ENCODE results near the gene SDK1. TPM values are rescaled to one million over a fixed set of nuclear protein-coding genes. Genes with fewer than 3 reads are reported as not detected.

SDK1 gene
- total RNA-seq, 1 donor from 2014 or later, result 0.34 TPM

DNA sequence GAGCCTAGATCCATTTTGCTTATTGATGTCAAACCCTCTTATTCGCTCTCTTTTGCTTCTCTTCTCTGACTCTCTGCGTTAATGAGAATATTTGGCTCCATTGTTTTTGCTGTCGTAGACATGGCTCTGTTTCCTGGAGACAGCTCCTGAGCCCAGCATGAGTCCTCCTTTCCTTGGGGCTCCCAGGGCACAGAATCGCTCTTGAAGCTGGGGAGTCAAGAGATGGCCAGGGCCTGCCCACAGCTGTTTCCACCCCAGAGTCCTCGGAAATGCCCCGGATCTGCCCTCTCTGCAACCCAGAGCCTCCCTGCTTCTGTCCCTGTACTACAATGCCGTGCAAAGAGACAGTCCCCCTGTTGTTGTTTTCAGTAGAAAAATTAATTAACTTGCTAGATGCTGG is 814.4 kb downstream of the SDK1 start:
- intact Hi-C loops (cut with micrococcal nuclease), result no loop called here

DNA sequence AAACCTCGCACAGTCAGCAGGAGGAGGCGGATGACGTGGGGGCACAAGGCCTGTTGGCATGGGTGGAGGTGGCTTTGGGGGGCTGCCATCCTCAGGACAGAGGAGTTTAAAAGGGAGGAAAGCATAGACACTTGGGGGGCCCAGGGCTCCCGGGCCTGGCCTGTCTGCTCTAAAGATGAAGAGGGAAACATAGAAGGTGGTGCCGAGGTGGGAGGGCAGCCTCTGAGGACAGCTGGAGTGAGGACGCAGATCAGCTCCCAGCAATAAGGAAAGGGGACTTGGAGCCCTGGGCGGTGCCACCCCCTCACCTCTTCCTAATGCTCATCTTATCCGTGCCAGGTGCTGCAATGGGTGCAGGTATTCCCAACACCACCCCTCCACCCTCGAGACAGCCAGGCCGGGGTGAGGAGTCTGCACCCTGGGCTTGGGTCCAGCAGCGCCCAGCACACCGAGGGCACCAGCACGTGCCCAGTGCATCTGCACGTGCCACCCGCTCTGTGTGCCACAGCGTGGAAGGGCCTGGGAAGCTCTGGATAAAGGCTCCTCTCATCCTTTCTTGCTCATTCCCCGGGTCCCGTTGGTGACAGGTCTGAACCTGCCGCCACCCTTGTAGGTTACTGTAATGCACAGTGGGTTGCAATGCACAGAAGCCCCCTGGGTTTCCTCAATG is 815.0 kb downstream of the SDK1 start:
- intact Hi-C loops (cut with micrococcal nuclease), result no loop called here

DNA sequence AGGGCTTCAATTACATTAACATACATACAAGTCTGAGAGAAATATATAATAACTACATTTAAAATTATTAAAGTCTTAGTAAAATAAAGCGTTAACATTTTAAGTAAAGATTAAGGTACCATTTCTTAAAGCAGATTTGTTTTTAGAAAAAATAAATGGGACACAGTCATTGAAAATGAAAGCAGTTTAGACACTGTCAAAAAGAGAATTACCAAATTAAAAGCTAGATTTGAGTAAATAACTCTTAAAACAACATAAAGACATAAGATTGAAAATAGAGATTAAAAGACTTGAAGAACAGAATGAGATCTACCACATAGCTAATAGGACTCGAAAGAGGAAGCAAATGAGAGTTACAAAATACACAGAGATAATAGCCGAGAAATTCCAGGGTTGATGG is 818.8 kb downstream of the SDK1 start:
- intact Hi-C loops (cut with micrococcal nuclease), result no loop called here

DNA sequence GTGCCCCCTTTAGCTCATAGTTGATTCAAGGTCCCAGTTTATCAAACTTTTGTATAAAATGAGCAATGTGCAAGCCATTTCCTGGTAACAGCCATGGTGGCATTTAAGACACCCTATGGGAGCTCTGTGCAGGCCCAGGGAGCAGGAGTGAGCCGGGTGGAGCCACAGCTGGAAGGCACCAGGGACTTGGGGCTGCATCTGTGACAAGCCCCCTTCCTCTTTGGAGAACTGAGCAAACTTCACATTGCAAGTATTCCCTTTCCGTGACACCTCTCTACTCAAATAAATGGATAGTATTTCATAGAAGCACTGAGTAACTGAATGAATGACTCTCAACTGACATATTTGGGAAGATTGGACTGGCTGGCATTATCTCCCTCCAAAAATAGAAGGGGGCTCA is 822.3 kb downstream of the SDK1 start:
- intact Hi-C loops (cut with micrococcal nuclease), result no loop called here

DNA sequence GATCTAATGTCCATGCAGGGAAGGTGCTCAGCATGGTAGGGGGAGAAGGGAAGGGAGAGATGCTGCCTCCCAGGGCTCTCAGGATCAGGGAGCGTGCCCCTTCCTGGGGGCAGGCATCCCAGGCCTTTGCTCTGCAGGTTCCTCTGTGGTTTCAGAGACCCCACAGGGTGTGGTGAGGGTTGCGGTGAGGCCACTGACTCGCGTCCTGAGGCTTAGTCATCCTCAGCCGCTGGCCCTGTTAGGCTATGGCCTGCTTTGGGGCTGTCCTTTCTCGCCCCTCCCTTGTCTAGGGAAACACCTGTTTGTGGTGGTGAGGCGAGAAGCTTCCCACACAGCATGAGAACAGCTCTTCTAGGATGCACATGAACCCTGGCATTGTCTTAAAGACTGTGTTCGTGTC is 822.8 kb downstream of the SDK1 start:
- intact Hi-C loops (cut with micrococcal nuclease), result no loop called here

DNA sequence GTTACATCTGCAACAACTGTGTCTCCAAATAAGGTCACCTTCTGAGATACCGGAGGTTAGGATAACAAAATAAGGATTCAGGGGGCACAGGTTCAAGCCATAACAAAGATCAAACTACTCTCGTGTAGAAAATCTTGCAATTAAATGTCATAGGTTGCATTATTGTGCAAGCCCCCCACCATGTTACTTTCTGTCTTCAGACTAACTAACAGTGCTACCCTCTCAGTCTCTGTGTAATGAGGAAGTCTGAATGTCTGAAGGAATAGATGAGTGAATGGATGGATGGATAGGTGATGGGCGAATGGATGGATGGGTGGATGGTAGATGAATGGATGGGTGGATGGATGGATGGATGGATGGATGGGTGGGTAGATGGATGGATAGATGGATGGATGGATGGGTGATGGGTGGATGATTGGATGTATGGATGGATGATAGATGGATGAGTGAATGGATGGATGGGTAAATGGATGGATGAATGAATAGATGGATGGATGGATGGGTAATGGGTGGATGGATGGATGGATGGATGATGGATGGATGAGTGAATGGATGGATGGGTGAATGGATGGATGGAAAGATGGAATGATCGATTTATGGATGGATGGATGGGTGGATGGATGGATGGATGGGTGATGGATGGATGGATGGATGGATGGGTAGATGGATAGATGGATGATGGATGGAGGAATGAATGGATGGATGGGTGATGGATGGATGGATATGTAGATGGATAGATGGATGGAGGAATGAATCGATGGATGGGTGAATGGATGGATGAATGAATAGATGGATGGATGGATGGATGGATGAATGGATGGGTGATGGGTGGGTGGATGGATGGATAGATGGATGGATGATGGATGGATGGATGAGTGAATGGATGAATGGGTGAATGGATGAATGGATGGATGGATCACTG is 823.8 kb downstream of the SDK1 start:
- intact Hi-C loops (cut with micrococcal nuclease), result no loop called here

DNA sequence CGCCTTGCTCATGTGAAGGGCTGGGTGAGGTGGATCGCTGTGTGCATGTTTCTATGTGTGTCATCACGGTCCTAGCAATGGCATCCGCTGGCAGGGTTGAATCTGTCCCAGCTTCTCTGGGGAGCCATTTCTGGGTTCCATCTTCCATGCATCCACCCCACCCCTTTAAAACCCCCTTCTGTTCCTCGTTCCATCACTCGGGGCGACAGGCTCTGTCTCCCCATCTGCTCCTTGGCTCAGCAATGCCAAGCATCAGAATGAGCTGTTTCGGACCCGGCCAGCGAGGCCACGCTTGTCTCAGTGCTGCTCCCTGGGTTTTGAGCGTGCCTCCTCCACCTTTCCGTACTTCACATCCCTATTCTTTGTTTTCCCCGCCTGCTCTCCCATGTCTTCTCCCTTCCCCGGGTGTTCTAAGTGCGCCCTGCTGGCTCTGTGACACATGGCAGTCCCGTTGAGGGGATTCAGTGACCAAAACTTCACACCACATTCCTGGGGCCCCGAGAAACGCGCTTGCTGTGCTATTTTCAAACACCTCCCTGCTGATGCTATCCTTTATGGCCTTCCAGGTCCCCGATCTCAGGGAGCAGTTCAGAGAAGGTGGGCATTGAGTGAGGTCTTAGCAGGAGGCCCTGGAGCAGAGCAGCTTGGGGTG is 827.0 kb downstream of the SDK1 start:
- intact Hi-C loops (cut with micrococcal nuclease), result no loop called here

DNA sequence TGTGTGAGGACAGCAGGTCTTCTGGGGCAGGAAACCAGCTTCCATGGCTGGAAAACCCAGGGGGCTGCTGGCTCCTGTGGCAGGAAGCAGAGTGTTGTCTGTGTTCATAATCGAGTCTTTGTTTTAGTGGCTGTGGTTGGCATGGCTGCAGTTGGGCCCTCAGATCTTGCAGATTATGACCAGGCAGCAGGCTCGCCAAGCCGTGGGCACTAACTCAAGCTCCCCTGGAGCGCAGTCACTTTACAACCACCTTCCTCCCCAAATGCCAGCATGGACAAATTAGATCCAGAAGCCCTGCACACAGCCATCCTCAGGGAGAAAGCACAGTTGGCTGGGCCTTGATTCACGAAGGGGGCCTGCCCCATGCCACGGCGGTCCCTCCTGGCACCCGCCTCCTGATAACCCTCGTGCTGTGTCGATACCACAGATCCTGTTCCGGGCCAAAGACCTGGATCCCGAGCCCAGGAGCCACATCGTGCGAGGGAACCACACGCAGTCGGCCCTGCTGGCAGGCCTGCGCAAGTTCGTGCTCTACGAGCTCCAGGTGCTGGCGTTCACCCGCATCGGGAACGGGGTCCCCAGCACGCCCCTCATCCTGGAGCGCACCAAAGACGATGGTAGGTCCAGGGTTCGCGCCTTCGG is 828.5 kb downstream of the SDK1 start:
- intact Hi-C loops (cut with micrococcal nuclease), result no loop called here

DNA sequence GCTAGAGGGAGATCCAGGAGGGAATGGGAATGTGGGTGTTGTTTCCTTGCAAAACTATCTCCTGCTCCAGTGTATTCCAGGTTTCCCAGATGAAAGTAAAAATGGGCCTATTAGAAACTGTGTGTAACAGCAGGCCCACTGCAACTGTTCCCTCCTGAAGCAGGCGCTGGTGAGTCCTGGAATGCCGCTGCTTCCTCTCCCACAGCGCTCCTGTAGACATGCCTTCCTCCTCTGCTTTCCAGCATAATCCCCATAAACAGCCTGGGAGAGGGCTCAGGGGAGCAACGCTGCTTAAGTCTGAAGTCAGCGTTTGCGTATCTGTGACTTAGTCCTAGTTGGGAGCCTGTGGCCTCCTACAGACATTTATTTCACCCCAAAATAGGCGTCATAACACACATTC is 830.0 kb downstream of the SDK1 start:
- intact Hi-C loops (cut with micrococcal nuclease), result no loop called here

DNA sequence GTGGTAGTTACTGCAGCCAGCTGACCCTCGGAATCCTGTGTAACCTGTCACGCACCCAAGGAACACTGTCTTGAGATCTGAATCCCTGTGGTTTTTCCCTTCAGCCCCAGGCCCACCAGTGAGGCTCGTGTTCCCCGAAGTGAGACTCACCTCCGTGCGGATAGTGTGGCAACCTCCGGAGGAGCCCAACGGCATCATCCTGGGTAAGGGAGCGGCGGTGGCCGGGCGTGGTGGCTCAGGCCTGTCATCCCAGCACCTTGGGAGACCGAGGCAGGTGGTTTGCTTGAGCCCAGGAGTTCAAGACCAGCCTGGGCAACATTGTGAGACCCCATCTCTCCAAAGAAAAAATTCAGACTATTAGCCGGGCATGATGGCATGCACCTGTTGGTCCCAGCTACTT is 831.2 kb downstream of the SDK1 start:
- intact Hi-C loops (cut with micrococcal nuclease), result no loop called here

DNA sequence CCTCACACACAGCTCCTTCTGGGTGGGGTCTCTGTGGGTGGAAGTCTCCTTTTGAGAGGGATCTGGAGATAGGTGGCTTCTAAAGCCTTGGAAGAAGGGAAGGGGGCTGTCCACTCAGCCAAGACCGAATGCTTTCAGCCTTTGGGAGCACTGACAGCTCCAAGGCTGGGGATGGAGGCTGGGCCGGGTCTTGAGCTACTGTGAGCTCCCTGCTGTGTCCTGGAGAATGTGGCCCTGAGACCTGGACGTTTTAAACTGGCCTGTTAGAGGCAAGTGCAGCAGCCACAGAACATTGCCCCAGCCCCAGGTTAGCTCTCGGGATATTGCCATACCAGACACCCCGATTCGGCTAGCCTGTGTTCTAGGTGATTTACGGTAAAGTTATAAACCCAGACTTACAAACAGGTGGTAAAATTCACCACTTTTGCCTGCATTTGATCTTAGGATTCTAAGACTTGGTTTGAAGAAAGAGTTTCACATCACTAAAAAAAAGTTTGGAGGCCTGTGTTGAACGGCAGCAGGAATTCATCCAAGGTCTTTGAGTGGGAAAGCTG is 832.5 kb downstream of the SDK1 start:
- intact Hi-C loops (cut with micrococcal nuclease), result no loop called here

DNA sequence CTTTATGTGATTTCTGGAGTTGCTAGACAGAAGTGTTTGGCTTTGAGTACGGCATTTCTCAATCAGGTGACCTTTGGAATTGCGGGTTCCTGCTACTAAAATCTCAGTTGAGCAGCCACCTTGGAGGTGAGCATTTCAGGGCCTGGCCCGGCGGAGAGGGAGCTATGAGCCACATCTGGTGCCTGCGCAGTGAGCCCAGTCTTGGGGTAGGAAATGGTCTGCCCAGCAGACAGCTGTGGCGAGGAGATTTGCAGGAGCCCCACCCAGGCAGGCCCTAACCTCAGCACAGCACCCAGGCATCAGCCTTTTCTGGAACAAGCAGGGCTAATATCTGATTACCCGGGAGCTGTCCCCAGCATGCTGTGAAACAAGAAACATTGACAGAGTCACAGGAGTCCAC is 833.2 kb downstream of the SDK1 start:
- intact Hi-C loops (cut with micrococcal nuclease), result no loop called here

DNA sequence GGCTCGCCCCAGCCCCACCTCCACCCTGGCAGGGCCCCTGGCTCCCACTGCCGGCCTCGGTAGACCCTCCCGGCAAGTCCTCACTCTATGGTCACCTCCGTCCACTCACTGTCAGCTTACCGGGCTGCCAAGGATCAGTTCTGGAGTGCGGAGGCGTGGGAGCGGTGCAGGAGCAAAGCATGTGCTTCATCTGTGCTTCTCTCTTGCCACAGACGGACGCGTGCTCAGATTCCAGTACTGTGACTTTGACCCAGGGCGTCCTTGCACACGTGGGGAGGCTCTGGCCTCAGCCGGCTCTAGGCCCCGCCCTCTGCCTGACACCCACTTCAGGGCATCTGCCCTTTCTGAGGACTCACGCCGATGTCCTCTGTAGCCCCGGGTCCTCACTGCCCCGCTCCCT is 833.6 kb downstream of the SDK1 start:
- intact Hi-C loops (cut with micrococcal nuclease), result no loop called here

DNA sequence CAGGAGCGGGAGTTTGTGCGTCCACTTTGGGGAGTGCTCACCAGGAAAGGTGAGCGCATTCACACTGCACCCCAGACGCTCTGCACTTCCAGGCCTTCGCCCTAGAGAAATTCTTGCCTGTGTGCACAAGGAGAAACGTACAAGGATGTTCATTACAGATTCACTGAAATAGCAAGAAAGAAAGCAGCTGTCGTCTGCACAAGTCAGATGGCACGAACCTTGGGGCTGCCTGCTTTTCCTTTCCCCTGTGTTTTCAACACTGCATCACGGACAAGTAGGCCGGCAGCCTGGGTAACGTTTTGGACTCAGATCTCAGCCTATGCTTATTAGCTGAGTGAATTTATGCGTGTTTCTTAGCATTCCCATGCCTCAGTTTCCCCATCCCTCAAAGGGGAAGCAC is 834.2 kb downstream of the SDK1 start:
- intact Hi-C loops (cut with micrococcal nuclease), result no loop called here

DNA sequence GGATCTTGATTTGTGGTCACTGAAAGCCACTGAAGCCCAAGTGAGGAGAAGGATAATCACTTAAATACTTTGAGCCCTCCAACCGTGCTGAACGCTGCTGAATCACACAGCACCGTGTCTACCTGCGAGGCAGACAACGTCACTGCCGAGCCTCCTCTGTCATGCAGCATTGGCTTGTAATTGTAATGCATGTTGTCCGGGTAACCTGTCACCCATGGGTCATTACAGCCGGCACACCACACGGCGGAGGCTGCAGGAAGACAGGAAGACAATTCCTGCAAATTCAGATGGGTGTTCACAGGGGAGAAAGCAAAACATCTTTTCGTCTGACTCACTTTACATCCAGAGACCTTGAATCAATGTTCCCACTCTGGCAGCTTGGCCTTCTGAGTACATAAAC is 835.0 kb downstream of the SDK1 start:
- intact Hi-C loops (cut with micrococcal nuclease), result no loop called here

DNA sequence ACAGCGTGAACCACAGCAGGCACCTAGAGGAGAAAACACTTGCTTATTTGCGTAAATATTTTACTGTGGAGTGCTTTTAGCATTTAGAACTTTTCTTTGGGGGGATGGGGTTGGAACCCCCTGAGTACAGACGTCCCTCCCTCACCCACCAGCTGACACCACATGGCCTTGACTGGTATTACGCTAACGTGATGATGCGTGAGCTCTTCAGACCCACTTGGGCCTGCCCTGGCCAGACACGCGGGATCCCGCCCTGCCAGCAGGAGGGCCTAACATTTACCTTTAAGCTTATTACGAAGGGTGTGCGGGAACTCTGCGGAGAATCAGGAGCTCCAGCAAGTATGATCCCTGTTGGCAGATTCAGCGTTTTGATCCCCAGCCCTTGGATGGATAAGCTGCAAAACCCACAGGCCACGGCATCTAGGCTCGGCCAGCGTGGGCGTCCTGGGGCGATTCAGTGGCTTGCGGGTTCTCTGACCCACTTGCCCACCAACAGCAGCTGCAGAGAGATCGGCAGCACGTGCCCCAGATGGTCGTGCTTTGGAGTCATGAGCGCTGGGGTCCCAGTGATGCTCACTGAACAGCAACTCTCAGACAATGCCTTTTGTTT is 835.6 kb downstream of the SDK1 start:
- intact Hi-C loops (cut with micrococcal nuclease), result no loop called here

DNA sequence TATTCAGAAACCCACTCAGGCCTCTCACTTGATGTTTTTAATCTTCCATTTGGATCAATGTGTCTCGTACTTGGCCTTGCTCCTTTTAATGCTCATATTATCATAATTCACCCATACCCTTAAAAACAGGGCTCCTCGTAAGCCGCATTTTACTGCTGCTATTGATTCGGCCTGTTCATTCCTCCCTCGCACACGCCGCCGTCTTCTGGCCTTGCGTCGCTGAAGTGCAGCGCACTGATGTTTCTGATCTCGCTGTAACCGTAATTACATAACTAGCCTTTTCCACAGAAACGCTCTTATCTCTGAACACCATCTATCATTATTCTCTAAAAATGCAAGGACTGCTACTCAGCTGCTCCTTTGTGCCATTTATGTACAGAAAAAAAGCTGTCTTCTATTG is 836.5 kb downstream of the SDK1 start:
- intact Hi-C loops (cut with micrococcal nuclease), result no loop called here

DNA sequence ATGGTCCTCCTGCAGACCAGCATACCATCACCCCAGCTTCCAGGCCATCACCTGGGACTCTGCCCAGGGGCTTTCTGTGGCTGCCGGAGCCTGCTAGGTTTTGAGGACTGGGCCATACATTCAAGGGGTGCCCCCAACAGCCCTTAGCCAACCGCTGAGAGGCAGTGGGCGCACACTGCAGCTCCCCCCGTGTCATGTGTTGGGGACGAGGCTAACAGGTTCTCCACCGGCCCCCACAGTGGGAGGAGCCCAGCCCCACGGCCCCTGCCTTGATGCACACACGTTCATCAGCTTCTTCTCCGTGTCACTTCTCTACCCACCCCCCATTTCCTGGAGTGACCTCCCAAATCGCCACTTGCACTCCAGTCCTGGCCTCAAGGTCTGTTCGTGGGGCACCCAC is 837.8 kb downstream of the SDK1 start:
- intact Hi-C loops (cut with micrococcal nuclease), result no loop called here

DNA sequence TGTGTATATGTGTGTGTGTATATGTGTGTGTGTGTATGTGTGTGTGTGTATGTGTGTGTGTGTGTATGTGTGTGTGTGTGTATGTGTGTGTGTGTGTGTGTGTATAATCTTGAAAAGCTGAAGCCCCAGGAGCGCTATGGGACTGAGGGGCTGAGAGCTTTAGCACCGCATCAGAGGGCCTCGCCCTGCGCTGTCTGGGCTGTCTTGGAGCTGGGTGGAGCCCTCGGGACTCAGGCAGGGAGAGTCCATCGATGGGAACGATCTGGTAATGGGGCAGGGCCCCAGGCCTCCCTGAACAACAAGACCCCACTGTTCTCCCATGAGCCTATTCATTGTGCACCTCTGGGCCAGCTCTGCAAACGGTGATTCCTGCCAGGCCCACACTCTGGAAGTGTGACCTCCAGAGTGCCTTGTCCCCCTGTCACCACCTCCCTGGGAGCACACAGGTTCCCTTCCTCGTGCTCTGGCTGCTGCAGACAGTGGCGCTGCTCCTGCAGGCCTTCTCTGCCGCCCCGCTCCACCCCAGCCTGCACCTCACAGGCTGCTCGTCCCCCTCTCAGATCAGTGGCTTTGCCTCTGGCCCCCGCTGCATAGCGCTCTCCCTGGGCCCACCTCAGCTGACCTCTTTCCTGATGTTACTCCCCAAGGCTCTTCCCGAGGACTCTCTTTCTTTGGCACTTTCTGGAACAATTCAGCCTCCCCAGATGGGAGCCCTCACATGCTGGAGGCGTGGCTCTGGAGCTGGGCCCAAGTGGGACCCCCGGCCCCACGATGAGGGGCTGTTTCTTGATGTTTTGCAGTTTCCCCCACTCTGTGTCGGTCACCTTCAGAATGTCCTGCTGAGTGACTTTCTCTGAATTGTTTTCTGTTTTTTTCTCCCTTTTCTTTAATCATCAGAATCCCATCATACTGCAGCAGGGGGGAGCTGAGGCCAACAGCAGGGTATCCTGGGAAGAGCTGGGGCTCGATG is 838.9 kb downstream of the SDK1 start:
- intact Hi-C loops (cut with micrococcal nuclease), result no loop called here

DNA sequence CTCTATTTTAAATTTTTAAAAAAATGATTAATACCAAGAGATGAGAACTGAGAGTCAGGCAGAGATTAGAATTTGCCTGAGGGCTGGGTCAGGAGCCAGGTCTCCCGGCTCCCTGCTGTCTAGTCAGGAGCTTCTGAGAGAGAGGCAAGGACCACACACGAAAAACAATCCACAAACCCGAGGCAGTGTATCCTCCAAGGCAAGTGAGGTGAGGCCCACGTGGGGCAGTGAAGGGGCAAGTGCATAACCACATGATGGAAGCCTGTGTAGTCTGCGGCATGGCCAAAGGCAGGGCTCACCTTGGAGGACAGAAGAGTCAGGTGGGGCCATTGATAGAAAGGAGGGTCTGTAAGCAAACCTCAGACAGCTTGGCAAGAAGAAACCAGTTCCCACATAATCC is 839.9 kb downstream of the SDK1 start:
- intact Hi-C loops (cut with micrococcal nuclease), result no loop called here
